Activated CD8-positive, alpha-beta memory T cell treated with anti-CD3 and anti-CD28 coated beads, Interleukin-2, amount 50 U/mL, for 24 hours (primary cell): ENCODE measurements around the gene CACNG1.

Experiments
- DNase-seq: peaks from one replicate; pipeline ENCODE4 v3.0.0-alpha.2; 2020; ENCODE audit errors: extremely low read depth

Gene CACNG1

GRCh38 chr17:67051155-67051538 is 6.8 kb downstream of the CACNG1 start:
- DNase-seq = no peak

- no peak for DNase-seq
Measured at GRCh38 chr17:67051837-67052236, 7.5 kb downstream of the CACNG1 start.

DNA sequence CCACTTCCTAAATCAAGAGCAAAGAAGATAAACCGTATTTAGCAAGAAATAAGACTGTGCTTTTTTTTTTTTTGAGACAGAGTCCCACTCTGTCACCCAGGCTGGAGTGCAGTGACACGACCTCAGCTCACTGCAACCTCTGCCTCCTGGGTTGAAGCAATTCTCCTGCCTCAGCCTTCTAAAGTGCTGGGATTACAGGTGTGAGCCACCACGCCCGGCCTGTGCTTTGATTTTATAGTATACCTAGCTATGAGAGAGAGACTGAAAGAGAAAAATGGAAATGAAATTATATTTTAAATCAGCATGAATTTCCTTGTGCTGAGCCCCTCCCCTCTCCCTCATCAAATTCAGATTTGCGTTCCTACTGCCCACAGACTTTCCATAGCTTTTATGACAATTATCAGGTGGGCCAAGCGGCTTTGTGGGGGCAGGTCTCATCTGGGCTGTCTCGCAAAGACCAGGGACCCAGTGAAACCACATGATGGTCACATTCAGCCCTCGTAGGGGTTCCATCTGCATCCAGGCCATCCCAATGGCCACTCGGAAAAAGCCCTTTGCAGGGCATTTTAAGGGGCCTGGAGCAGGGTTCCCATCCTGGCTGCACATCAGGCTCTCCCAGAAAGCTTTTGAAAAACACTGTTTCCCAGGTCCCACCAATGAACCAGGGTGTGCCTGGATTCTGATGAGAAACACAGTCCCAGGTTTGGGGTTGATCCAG is 8.5 kb downstream of the CACNG1 start:
- no peak for DNase-seq

DNA sequence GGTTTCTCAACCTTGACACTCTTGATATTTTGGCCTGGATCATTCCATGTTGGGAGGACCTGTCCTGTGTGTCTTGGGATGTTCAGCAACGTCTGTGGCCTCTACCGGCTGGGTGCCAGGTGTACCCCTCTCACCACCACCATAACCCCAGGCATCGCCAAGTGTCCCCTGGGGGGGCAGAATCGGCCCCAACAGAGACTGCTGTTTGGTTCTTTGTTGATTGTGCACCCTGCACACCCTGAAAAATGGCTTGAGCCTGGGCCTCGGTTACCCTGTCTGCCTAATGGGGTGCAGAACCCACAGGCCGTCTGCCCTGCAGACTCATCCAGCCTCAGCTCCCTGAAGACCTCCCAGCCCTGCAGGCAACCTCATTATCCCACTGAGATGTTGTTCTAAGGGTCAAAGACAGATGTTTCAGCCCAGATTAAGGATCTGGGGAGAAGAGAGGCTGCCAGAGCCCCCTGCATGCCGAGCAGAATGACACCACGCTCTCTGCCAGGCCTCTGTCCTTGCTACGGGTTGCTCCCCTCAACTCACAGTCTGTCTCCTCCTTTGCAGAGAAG is 9.2 kb downstream of the CACNG1 start:
- no peak for DNase-seq

DNA sequence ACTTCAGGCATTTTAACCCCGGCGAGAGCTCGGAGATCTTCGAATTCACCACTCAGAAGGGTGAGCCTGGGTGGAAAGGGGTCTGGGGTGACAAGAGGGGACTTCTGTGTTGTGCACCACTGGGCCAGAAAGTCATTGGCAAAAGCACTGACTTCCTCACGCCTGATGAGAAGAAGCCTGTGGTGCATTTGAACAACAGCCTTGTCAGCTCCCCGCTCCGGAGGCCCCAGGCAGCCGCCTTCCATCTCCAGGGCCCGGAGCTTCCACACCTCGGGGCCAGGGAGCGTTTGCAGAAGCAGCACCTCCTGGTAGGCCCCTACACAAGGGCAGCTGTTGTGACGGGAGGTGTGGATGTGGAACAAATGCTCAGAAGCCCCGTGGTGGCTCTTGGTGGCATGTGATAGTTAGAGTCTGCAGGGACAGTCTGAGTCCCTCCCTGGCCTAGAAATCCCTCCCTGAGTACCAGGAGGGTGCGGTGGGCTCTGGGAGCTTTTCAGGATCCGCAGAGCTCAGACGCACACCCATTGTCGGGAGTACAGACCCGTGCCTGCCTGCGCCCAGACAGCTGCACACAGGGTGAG is 9.7 kb downstream of the CACNG1 start:
- DNase-seq = no peak

DNA sequence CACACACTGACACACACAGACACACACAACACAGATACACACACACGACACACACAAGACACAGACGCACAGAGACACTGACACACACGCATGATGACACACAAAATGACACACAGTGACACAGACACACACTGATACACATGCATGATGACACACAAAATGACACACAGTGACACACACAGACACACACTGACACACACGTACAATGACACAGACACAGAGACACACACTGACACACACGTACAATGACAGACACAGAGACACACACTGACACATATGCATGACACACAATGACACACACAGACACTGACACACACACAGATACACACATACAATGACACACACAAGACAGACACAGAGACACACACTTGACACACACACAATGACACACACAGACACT is 10.3 kb downstream of the CACNG1 start:
- DNase-seq = no peak

- DNase-seq = no peak
Measured at GRCh38 chr17:67055041-67055443, 10.7 kb downstream of the CACNG1 start.

DNA sequence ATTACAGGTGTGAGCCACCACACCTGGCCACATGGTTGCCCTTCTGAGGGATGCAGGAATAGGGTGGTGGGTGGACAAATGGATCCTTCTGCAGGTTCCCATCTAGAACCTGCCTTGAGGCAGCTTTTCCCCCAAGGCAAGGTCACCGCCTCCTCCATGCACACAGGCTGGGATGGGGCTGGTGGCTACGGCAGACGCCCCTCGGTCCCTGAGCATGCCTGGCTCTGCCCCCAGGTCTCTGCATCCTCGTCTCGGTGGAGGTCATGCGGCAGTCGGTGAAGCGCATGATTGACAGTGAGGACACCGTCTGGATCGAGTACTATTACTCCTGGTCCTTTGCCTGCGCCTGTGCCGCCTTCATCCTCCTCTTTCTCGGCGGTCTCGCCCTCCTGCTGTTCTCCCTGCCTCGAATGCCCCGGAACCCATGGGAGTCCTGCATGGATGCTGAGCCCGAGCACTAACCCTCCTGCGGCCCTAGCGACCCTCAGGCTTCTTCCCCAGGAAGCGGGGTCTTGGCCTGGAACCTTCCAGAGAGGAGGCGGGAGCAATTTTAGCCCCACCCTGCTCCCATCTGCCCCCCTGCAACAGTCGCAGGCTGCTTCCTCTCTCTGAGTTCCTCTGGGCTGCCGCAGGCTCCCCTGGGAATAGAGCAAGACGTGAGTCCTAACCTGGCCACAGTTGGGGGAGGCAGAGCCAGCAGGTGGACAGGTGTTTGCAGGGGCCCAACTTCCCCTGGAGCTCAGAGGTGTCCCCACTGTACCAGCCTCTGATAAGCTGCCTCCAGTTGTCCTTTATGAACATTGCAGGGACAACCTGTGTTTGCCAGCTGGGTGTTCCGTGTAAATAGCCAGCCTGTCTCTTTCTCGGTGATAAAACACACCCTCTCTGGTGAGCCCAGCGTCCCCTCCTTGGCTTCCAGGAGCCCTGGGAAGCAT is 11.7 kb downstream of the CACNG1 start:
- DNase-seq = no peak

GRCh38 chr17:67056746-67057490 is 12.6 kb downstream of the CACNG1 start:
- no peak for DNase-seq

GRCh38 chr17:67058036-67058435 is 13.7 kb downstream of the CACNG1 start:
- no peak for DNase-seq

DNA sequence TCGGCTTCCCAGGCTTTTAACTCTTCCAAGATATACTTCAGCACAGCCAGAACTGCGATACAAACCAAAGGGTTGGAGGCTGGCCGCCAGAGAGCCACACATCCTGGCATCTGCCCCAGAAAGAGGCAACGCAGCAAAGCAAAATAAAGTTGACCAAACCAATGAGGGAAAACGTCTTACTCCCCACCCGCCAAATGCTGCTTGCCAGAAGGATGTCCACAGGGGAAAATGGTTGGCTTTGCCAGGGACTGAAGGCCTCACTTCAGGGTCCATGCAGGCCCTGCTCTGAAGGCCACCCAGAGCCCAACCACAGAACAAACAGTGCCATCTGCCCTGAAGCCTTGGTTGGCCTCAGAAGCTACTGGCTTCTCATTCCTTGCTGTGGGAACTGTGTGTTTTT is 15.0 kb downstream of the CACNG1 start:
- DNase-seq = no peak

- no peak for DNase-seq
Measured at GRCh38 chr17:67063141-67063540, 18.8 kb downstream of the CACNG1 start.

DNA sequence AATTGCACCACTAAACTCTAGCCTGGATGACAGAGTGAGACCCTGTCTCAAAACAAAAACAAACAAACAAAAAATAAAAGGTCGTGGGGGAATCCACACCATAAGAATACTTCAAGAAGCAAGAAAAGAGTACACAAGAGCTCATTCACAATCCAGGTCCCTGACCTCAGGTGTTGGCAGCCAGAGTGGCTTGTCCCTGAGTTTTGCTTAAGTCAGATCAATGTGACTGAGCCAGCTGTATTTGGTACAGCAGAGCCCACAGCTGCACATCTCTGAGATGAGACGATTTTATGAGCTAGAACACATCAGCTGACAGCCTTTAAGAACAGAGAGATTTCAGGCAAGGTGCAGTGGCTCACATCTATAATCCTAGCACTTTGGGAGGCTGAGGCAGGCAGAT is 22.4 kb downstream of the CACNG1 start:
- DNase-seq = no peak

GRCh38 chr17:67067571-67068482 is 23.5 kb downstream of the CACNG1 start:
- DNase-seq = no peak

DNA sequence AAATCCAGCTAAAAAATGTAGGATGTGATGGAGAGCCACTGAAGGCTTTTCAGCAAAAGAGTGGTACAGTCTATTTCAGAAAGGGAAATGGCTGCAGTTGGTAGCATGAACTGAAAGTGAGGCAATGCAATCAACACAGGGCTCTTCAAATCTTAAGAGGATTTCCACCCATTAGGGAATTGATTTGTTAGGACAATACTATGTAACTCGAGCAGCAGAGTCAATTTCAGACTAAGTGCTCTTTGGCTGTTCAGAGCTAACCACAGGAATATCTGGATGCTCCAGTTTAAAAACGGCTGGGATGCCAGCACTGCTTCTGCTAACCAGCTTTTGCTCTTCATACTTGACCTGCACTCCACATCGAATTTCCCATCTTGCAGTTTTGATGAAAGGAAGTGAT is 24.6 kb downstream of the CACNG1 start:
- DNase-seq = no peak

- no peak for DNase-seq
Measured at GRCh38 chr17:67069603-67070136, 25.3 kb downstream of the CACNG1 start.

- DNase-seq = no peak
Measured at GRCh38 chr17:67071595-67071994, 27.2 kb downstream of the CACNG1 start.

GRCh38 chr17:67072885-67073284 is 28.5 kb downstream of the CACNG1 start:
- no peak for DNase-seq

- no peak for DNase-seq
Measured at GRCh38 chr17:67074781-67075180, 30.4 kb downstream of the CACNG1 start.

- no peak for DNase-seq
Measured at GRCh38 chr17:67076290-67076689, 31.9 kb downstream of the CACNG1 start.
